K562 (cell line): Measurements from ENCODE around the gene SEMA4F. TPM values are rescaled to one million over a fixed set of nuclear protein-coding genes. Genes with fewer than 3 reads are reported as not detected.

Source experiments
- ATAC-seq: fragments of 200-7000 bp; cut with Tn5 transposase; 3 replicates; pipeline ENCODE4 v1.9.1; 2020; ENCODE audit warnings: moderate library complexity
- BruUV-seq: library from RNA; stranded (reverse); fragments of 400-500 nt; replicated peaks from 2 replicates; lab custom pipeline; 2021; lab: Mats Ljungman, UMichigan
- CTCF ChIA-PET: fragments of 300-600 bp; formaldehyde crosslinking; extraction: SDS; loops from one replicate; lab custom pipeline; 2021; ENCODE audit warnings: low intra/inter-chr PET ratio; lab: Yijun Ruan, JAX
- POLR2A ChIA-PET: fragments of 300-600, 350-650 bp; sonication (Branson Sonifier 250); formaldehyde crosslinking; extraction: SDS; loops from one replicate; lab custom pipeline; 2021; ENCODE audit warnings: antibody characterized with exemption, inconsistent platforms; lab: Yijun Ruan, JAX
- DNase-seq, 4 experiments: peaks; one replicate each; pipeline versions ENCODE4 v3.0.0 to v3.0.0-alpha.2; 2011 to 2018; ENCODE audit warnings: low spot score in 3 of 4, mixed read lengths in 3 of 4; ENCODE audit errors: extremely low read depth in 1 of 4
- FAIRE-seq: peaks from 2 replicates; lab custom pipeline; 2011; peaks lifted over from hg19 to GRCh38; lab: Jason Lieb, UNC
- H2AFZ ChIP-seq: 2 replicates; pipeline ENCODE4 v1.6.0; 2011; ENCODE audit warnings: low read depth, low read length, control low read depth, inconsistent platforms
- H3K27ac ChIP-seq: fragments of 200-600 bp; 3 replicates; pipeline ENCODE4 v1.8.0; 2011; ENCODE audit warnings: low read depth, mild to moderate bottlenecking, control low read depth, inconsistent platforms, low read length, moderate library complexity, mixed read lengths; ENCODE audit errors: extremely low read depth
- H3K27me3 ChIP-seq, 2 experiments: fragments of 300-600 bp in 1 of 2; 2 replicates in 1 of 2; 3 replicates in 1 of 2; pipeline versions ENCODE4 v1.6.0 to v1.8.0; 2011; ENCODE audit warnings: inconsistent platforms in 2 of 2, low read length in 2 of 2, mild to moderate bottlenecking in 1 of 2, mixed read lengths in 1 of 2, moderate library complexity in 1 of 2; ENCODE audit not compliant: control insufficient read depth in 2 of 2, insufficient read depth in 2 of 2
- H3K36me3 ChIP-seq: fragments of 300-600 bp; 3 replicates; pipeline ENCODE4 v1.8.0; 2011; ENCODE audit warnings: mild to moderate bottlenecking, low read length, inconsistent platforms; ENCODE audit not compliant: control insufficient read depth, insufficient read depth
- H3K4me1 ChIP-seq, 2 experiments: fragments of 200-600 bp in 1 of 2; replicated peaks in 1 of 2; 2 replicates in 1 of 2; 3 replicates in 1 of 2; pipeline versions ENCODE4 v1.5.1 to v1.8.0; 2011; ENCODE audit warnings: inconsistent platforms in 2 of 2, low read length in 2 of 2, mild to moderate bottlenecking in 1 of 2, mixed read lengths in 1 of 2, moderate library complexity in 1 of 2; ENCODE audit not compliant: control insufficient read depth in 2 of 2, insufficient read depth in 2 of 2
- H3K4me2 ChIP-seq: 2 replicates; pipeline ENCODE4 v1.6.1; 2011; ENCODE audit warnings: low read length, control low read depth, inconsistent platforms, mixed read lengths; ENCODE audit not compliant: insufficient read depth
- H3K4me3 ChIP-seq: fragments of 200-600 bp; sonication (generic), shearing (Covaris generic); 2 replicates; pipeline ENCODE4 v1.5.1; 2016; ENCODE audit warnings: control low read depth, inconsistent platforms
- H3K79me2 ChIP-seq: fragments of 200-600 bp; 3 replicates; pipeline ENCODE4 v1.8.0; 2011; ENCODE audit warnings: low read length, inconsistent platforms; ENCODE audit not compliant: control insufficient read depth, insufficient read depth
- H3K9ac ChIP-seq, 2 experiments: 2 replicates each; pipeline versions ENCODE4 v1.6.0 to v1.6.1; 2011; ENCODE audit warnings: low read depth in 2 of 2, low read length in 2 of 2, control low read depth in 1 of 2, inconsistent platforms in 1 of 2, mild to moderate bottlenecking in 1 of 2, mixed read lengths in 1 of 2; ENCODE audit not compliant: insufficient read depth in 1 of 2
- H3K9me1 ChIP-seq: one replicate; pipeline ENCODE4 v1.6.0; 2011; ENCODE audit warnings: inconsistent platforms, mild to moderate bottlenecking, low read length, moderate library complexity; ENCODE audit not compliant: control insufficient read depth, insufficient read depth
- H3K9me3 ChIP-seq: replicated peaks from 2 replicates; pipeline ENCODE4 v1.5.1; 2011; ENCODE audit warnings: low read depth, low read length, inconsistent platforms; ENCODE audit not compliant: control insufficient read depth, insufficient read depth
- H4K20me1 ChIP-seq: replicated peaks from 2 replicates; pipeline ENCODE4 v1.6.1; 2011; ENCODE audit warnings: low read length, inconsistent platforms, mixed read lengths; ENCODE audit not compliant: control insufficient read depth, insufficient read depth
- CBX2 ChIP-seq: fragments of 200-600 bp; sonication (generic); IDR thresholded peaks from one replicate; pipeline ENCODE4 v1.6.1; 2012; ENCODE audit warnings: mild to moderate bottlenecking, low read length, inconsistent platforms; ENCODE audit not compliant: insufficient read depth, poor library complexity, severe bottlenecking
- CHCHD3 ChIP-seq: fragments of 250-450 bp; sonication (Bioruptor Pico); IDR thresholded peaks from 2 replicates; pipeline ENCODE4 v2.1.2; 2022; ENCODE audit warnings: mild to moderate bottlenecking
- COPS2 ChIP-seq: fragments of 450-650 bp; conservative IDR thresholded peaks from 2 replicates; pipeline ENCODE4 v1.6.1; 2016; ENCODE audit warnings: mild to moderate bottlenecking, moderate library complexity
- CSDE1 ChIP-seq, 2 experiments: fragments of 450-650 bp; IDR thresholded peaks; 2 replicates each; pipeline ENCODE4 v1.6.1; 2016; ENCODE audit warnings: mild to moderate bottlenecking in 1 of 2
- ELF2 ChIP-seq: fragments of 250-450 bp; sonication (Bioruptor Pico); IDR thresholded peaks from 2 replicates; pipeline ENCODE4 v1.5.0; 2021; ENCODE audit warnings: mild to moderate bottlenecking
- HNRNPUL1 ChIP-seq: fragments of 200-400 bp; formaldehyde crosslinking; IDR thresholded peaks from 2 replicates; pipeline ENCODE4 v1.6.1; 2017; ENCODE audit warnings: low read length
- KDM5B ChIP-seq: fragments of 200-600 bp; sonication (generic); IDR thresholded peaks from 2 replicates; pipeline ENCODE4 v1.6.1; 2012; ENCODE audit warnings: low read depth, mild to moderate bottlenecking, moderate library complexity, low read length, control low read depth, inconsistent platforms; ENCODE audit not compliant: insufficient replicate concordance
- PATZ1 ChIP-seq: fragments of 250-450 bp; sonication (Bioruptor Pico); IDR thresholded peaks from 2 replicates; pipeline ENCODE4 v1.5.0; 2020; ENCODE audit warnings: mild to moderate bottlenecking, borderline replicate concordance
- RCOR1 ChIP-seq, 2 experiments: IDR thresholded peaks; 2 replicates each; pipeline ENCODE4 v1.6.1; 2012; ENCODE audit warnings: low read depth in 2 of 2, low read length in 2 of 2, borderline replicate concordance in 1 of 2, improper control_type of control experiment in 1 of 2
- ZNF165 ChIP-seq: fragments of 250-450 bp; sonication (Bioruptor Pico); IDR thresholded peaks from 2 replicates; pipeline ENCODE4 v1.4.0; 2020; ENCODE audit warnings: borderline replicate concordance
- ZNF696 ChIP-seq: fragments of 250-450 bp; sonication (Bioruptor Pico); conservative IDR thresholded peaks from 2 replicates; pipeline ENCODE4 v1.4.0; 2020; ENCODE audit warnings: mild to moderate bottlenecking, moderate library complexity
- WGBS: fragments of 100-300 bp; shearing (Covaris generic); methylation state at CpG from one replicate; pipeline ENCODE4 v1.1.6; 2016; ENCODE audit warnings: low coverage, mixed read lengths; ENCODE audit not compliant: insufficient coverage; ENCODE audit errors: missing lambda C conversion rate; 5-methylcytosine and 5-hydroxymethylcytosine counted together
- in situ Hi-C: fragments of 300-500 bp; cut with MboI; formaldehyde crosslinking; loops from 4 replicates; pipeline ENCODE4 v1.15.0; 2018; ENCODE audit warnings: inconsistent platforms, mixed read lengths
- intact Hi-C: fragments of 100-400 bp; cut with micrococcal nuclease; formaldehyde crosslinking; loops from 2 replicates; pipeline ENCODE4 v1.14.2; 2022
- polyA plus RNA-seq, 8 experiments: library from polyadenylated mRNA; depleted of rRNA in 4 of 8; stranded (reverse) in 5 of 8; unstranded in 3 of 8; fragments of >200 nt; fragmentation: Nextera tagmentation in 2 of 8; fragmentation: Illumina TruSeq in 1 of 8; extraction: Ambion mirVana in 2 of 8; extraction: Trizol in 1 of 8; gene quantifications; 2 replicates each; pipeline versions ENCODE4 v1.2.1 to v1.2.3, GENCODE V29; 2011 to 2014; ENCODE audit warnings: inconsistent platforms in 1 of 8, missing spikeins in 1 of 8
- total RNA-seq, 7 experiments: library from RNA; depleted of rRNA in 6 of 7; stranded (reverse); fragments of >200 nt in 6 of 7; fragmentation: Illumina TruSeq in 2 of 7; extraction: Trizol in 2 of 7; gene quantifications; 2 replicates each; pipeline versions ENCODE4 v1.2.1 to v1.2.3, GENCODE V29; 2011 to 2021; ENCODE audit warnings: low replicate concordance in 1 of 7

SEMA4F gene
- total and polyA plus RNA-seq, 9 of the 15 experiments (the other 6 are each of a cell fraction or from before 2014, with no cell fraction given) = 0.08 to 1.6 (median 0.33) TPM

DNA sequence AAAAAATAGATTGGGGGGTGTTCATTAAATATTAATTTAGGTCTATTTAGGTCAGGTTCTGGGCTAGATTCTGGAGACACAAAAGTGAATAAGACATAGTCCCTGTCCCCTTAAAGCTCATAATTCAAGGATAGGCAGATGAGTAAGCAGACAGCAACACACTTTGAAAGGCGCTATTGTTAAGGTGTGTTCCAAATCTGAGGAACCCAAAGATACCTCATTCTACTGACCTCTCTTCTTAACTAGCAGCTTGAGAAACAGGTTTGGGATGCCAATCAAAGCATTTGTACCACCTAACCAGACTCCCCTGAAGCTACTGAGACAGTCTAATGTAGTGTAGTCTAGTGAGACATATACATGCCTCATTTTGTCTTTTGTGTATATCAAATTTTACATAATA, 34.8 kb downstream of the SEMA4F start (continued):
- TF ChIP-seq CBX2 = no peak

DNA sequence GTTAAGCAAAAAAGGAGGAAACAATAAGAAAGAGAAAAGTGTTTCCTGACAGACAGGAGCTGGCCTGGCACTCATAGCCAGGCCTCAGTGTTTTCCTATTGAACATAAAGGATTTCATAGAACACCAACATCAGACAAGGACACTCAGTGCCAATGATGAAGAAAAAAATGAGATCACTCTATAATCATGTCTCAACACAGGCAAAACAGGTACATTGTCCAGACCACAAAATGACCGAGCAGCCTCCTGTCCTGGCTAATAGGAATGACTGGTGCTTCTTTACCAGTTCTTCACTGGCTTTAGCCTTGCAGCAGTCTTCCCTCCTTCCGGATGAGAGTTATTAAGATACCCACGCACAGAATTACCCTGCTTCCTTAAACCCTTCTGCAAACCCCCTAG, 35.6 kb downstream of the SEMA4F start:
- no TSS peak for BruUV-seq
- H3K4me1 ChIP-seq = no peaks in the 10 kb centered on the region; a peak in 1 of 5 replicates
- FAIRE-seq (no peak), ATAC-seq (no peak), DNase-seq (no peak)
- WGBS = 0% methylated on average over 3 of the region's 3 CpGs
- no peaks in the 10 kb centered on the region for H3K9me1 ChIP-seq
- no peaks in the 10 kb centered on the region for H3K79me2 ChIP-seq
- POLR2A ChIA-PET = no interaction called here
- peaks cover 0 to 15% of the 10 kb centered on the region in 2 experiments; a peak in 4 of 5 replicates for H3K27me3 ChIP-seq
- no peaks in the 10 kb centered on the region for H4K20me1 ChIP-seq
- TF ChIP-seq COPS2 = no peak
- no peak for TF ChIP-seq HNRNPUL1
- no peak for TF ChIP-seq ZNF696 (CRISPR knock-in tag)
- no peak for TF ChIP-seq KDM5B
- no peak for TF ChIP-seq CSDE1 (IDR thresholded peaks at IDR 0.05)
- TF ChIP-seq ELF2 (CRISPR knock-in tag) = no peak
- no peak for TF ChIP-seq RCOR1 (IDR thresholded peaks at IDR 0.05; ENCODE audit: borderline replicate concordance in 1 of 2, low read depth in 2 of 2, low read length in 2 of 2)
- no peak for TF ChIP-seq CHCHD3 (CRISPR knock-in tag)
- no peak for TF ChIP-seq ZNF165
- TF ChIP-seq PATZ1 (CRISPR knock-in tag) = no peak
- intact Hi-C loops (loop anchor here (1.0 to 10.0 kb wide), 4 partner anchors 25 to 938 kb away; no protein-coding TSS in a partner anchor), in situ Hi-C loops (loop anchor here (10.0 kb wide), 1 partner anchor 345 kb away; no protein-coding TSS in a partner anchor)
- no peak overlapping the region for H3K4me2 ChIP-seq
- H3K9ac ChIP-seq = no peak overlapping the region
- no peak overlapping the region for H3K4me3 ChIP-seq
- CTCF ChIA-PET = interaction anchor here (1.8 kb wide), 1 partner anchor 187 kb away, joined by 19 read pairs; no protein-coding TSS in a partner anchor
- H3K9me3 ChIP-seq = no peaks in the 10 kb centered on the region
- H3K36me3 ChIP-seq = no peaks in the 10 kb centered on the region
- H2AFZ ChIP-seq = no peak overlapping the region
- H3K27ac ChIP-seq = no peak overlapping the region
